ENCODE measurements around the gene UCK1.
"Not testable (repeated sequence)": the region's sequence is repeated elsewhere in the genome, so short reads cannot be mapped to it uniquely, and the experiment has no call there.

Gene UCK1

GRCh38 chr9:131523451-131524435 lies 7.3 kb downstream of the UCK1 start:
- no peak for DNase-seq (ENCODE audit: low read depth)

GRCh38 chr9:131523086-131523388 lies 8.0 kb downstream of the UCK1 start:
- DNase-seq (ENCODE audit: low read depth) = no peak

- DNase-seq (ENCODE audit: low read depth) = no peak
Measured at GRCh38 chr9:131522257-131523085, 8.6 kb downstream of the UCK1 start.

- DNase-seq (ENCODE audit: low read depth) = no peak
Measured at GRCh38 chr9:131521822-131522221, 9.2 kb downstream of the UCK1 start.

GRCh38 chr9:131521203-131521602 lies 9.9 kb downstream of the UCK1 start:
- no peak for DNase-seq (ENCODE audit: low read depth)

GRCh38 chr9:131520503-131520902 lies 10.6 kb downstream of the UCK1 start:
- DNase-seq (ENCODE audit: low read depth) = no peak

- no peak for DNase-seq (ENCODE audit: low read depth)
Measured at GRCh38 chr9:131518553-131518952, 12.5 kb downstream of the UCK1 start.

- no peak for DNase-seq (ENCODE audit: low read depth)
Measured at GRCh38 chr9:131517761-131518190, 13.3 kb downstream of the UCK1 start.

- no peak for DNase-seq (ENCODE audit: low read depth)
Measured at GRCh38 chr9:131516930-131517329, 14.1 kb downstream of the UCK1 start.

GRCh38 chr9:131516100-131516499 lies 15.0 kb downstream of the UCK1 start:
- DNase-seq (ENCODE audit: low read depth) = no peak

GRCh38 chr9:131515559-131516031 lies 15.5 kb downstream of the UCK1 start:
- not testable (repeated sequence) for DNase-seq (ENCODE audit: low read depth)

GRCh38 chr9:131513177-131513576 lies 17.9 kb downstream of the UCK1 start:
- DNase-seq (ENCODE audit: low read depth) = no peak

GRCh38 chr9:131511880-131512279 lies 19.2 kb downstream of the UCK1 start:
- DNase-seq (ENCODE audit: low read depth) = no peak

- no peak for DNase-seq (ENCODE audit: low read depth)
Measured at GRCh38 chr9:131511416-131511815, 19.6 kb downstream of the UCK1 start.

- DNase-seq (ENCODE audit: low read depth) = no peak
Measured at GRCh38 chr9:131505012-131505411, 26.1 kb downstream of the UCK1 start.

- DNase-seq (ENCODE audit: low read depth) = peak; percentile 76
Measured at GRCh38 chr9:131503626-131504465, 27.2 kb downstream of the UCK1 start.

- peak; percentile 89 for DNase-seq (ENCODE audit: low read depth)
Measured at GRCh38 chr9:131502781-131503625, 28.1 kb downstream of the UCK1 start, which contains the start of gene POMT1. TSS of gene POMT1 (plus strand) at chr9:131502918. CDS start at chr9:131504219, 1,301 bp downstream.

- DNase-seq (ENCODE audit: low read depth) = peak; percentile 56
Measured at GRCh38 chr9:131500939-131501541, 30.0 kb downstream of the UCK1 start.

GRCh38 chr9:131500377-131500776 lies 30.7 kb downstream of the UCK1 start:
- peak; percentile 62 for DNase-seq (ENCODE audit: low read depth)

GRCh38 chr9:131499254-131499767 lies 31.8 kb downstream of the UCK1 start:
- DNase-seq (ENCODE audit: low read depth) = no peak
